Lung (tissue), 12 donors: ENCODE results near the gene TRIM75. TPM values are rescaled to one million over a fixed set of nuclear protein-coding genes. Genes with fewer than 3 reads are reported as not detected.
"Not testable (repeated sequence)": the region's sequence is repeated elsewhere in the genome, so short reads cannot be mapped to it uniquely, and the experiment has no call there.

Experiments used
- ATAC-seq: fragments of 200-7000 bp; cut with Tn5 transposase; one replicate; pipeline ENCODE4 v1.9.1; 2020; ENCODE audit warnings: moderate number of reproducible peaks; ENCODE audit not compliant: insufficient read depth, low FRiP score
- DNase-seq, 3 donors: peaks; one replicate each; pipeline ENCODE4 v3.0.0-alpha.2; 2013 to 2017
- H3K27ac ChIP-seq, 2 donors: one replicate each; pipeline ENCODE4 v1.5.1; 2013; ENCODE audit warnings: mild to moderate bottlenecking in 2 of 2, moderate library complexity in 2 of 2, control low read depth in 1 of 2, inconsistent platforms in 1 of 2, low read depth in 1 of 2, low read length in 1 of 2
- H3K27me3 ChIP-seq, 3 donors: one replicate each; pipeline ENCODE4 v1.5.1; 2013; ENCODE audit warnings: low read length in 2 of 3; ENCODE audit not compliant: control insufficient read depth in 3 of 3, insufficient read depth in 3 of 3
- H3K36me3 ChIP-seq, 4 donors: one replicate each; pipeline ENCODE4 v1.5.1; 2013; ENCODE audit warnings: low read length in 4 of 4, mild to moderate bottlenecking in 1 of 4, moderate library complexity in 1 of 4; ENCODE audit not compliant: control insufficient read depth in 4 of 4, insufficient read depth in 4 of 4
- H3K4me1 ChIP-seq, 5 donors: one replicate each; pipeline ENCODE4 v1.5.1; 2013; ENCODE audit warnings: low read length in 5 of 5, mild to moderate bottlenecking in 2 of 5, moderate library complexity in 1 of 5; ENCODE audit not compliant: control insufficient read depth in 5 of 5, insufficient read depth in 5 of 5
- H3K4me3 ChIP-seq: one replicate; pipeline ENCODE4 v1.5.1; 2013; ENCODE audit warnings: mild to moderate bottlenecking, control low read depth, moderate library complexity
- H3K9ac ChIP-seq, 2 donors: one replicate each; pipeline ENCODE4 v1.5.1; 2013; ENCODE audit warnings: low read length in 2 of 2, control low read depth in 1 of 2; ENCODE audit not compliant: insufficient read depth in 1 of 2
- H3K9me3 ChIP-seq, 4 donors: one replicate each; pipeline ENCODE4 v1.5.1; 2013; ENCODE audit warnings: low read length in 3 of 4, mild to moderate bottlenecking in 1 of 4, moderate library complexity in 1 of 4; ENCODE audit not compliant: control insufficient read depth in 4 of 4, insufficient read depth in 3 of 4
- WGBS, 2 donors: extraction: QIAGEN DNeasy Blood & Tissue Kit; methylation state at CpG; one replicate each; pipeline ENCODE4 v1.1.7; 2013; 5-methylcytosine and 5-hydroxymethylcytosine counted together
- polyA plus RNA-seq, 2 donors: library from polyadenylated mRNA; stranded (reverse); fragments of 200-250 nt; gene quantifications; one replicate each; pipeline ENCODE4 v1.2.1, GENCODE V29; 2013
- total RNA-seq, 2 donors: library from RNA; depleted of rRNA in 1 of 2; stranded (reverse); fragments of >200 nt in 1 of 2; gene quantifications; one replicate each; pipeline ENCODE4 v1.2.1, GENCODE V29; 2014 to 2021
- TF ChIP-seq, protein P1 (sequence below): IDR thresholded peaks from 2 replicates; pipeline ENCODE4 v1.5.1; 2012; ENCODE audit warnings: mild to moderate bottlenecking; ENCODE audit errors: control extremely low read depth, extremely low read depth
- donor health status: control.
- donor health status: control.
- donor health status: Bipolar disorder and iron deficiency.
- donor health status: healthy.
- donor health status: DM: yes; HTN: yes; CAD: no.

The TRIM75 gene
- total and polyA plus RNA-seq, 4 donors: not detected

- ATAC-seq: no peak
- H3K4me1 ChIP-seq: peaks cover 0 to 10% (median 0%) of the 10 kb centered on the region in 5 donors
- no peaks in the 10 kb centered on the region for H3K36me3 ChIP-seq
- no peak for DNase-seq
- no peaks in the 10 kb centered on the region for H3K9me3 ChIP-seq
- H3K4me3 ChIP-seq: no peak overlapping the region
- TF ChIP-seq, protein P1, sequence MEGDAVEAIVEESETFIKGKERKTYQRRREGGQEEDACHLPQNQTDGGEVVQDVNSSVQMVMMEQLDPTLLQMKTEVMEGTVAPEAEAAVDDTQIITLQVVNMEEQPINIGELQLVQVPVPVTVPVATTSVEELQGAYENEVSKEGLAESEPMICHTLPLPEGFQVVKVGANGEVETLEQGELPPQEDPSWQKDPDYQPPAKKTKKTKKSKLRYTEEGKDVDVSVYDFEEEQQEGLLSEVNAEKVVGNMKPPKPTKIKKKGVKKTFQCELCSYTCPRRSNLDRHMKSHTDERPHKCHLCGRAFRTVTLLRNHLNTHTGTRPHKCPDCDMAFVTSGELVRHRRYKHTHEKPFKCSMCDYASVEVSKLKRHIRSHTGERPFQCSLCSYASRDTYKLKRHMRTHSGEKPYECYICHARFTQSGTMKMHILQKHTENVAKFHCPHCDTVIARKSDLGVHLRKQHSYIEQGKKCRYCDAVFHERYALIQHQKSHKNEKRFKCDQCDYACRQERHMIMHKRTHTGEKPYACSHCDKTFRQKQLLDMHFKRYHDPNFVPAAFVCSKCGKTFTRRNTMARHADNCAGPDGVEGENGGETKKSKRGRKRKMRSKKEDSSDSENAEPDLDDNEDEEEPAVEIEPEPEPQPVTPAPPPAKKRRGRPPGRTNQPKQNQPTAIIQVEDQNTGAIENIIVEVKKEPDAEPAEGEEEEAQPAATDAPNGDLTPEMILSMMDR: no peak
- no peak overlapping the region for H3K9ac ChIP-seq
- no peaks in the 10 kb centered on the region for H3K27me3 ChIP-seq
- WGBS, 2 donors: 70 to 80% methylated on average over 1 of the region's 1 CpG
- no peak overlapping the region for H3K27ac ChIP-seq
Observed at GRCh38 chr4:165060938-165061337, 7.3 kb downstream of the TRIM75 start.

DNA sequence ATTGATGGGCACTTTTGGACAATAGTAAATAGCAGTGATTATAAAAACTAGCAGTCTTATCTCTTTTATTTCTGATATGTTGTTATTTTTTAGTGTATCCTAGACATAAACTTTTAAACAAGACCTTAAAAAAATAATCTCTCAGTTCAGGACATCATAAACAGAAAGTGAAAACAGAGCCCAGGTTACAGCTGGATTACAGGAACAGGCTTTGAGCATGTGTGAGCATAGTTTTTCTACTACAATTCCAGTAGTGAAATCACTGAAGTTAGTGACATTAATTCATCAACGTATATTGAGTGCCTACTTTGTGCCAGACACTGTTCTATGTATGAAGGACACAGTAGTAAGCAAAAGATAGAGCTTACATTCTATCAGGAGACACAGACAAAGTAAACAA, 16.9 kb downstream of the TRIM75 start:
- Histone ChIP-seq H3K27ac (no peak overlapping the region), H3K9ac (no peak overlapping the region), H3K4me1 (no peaks in the 10 kb centered on the region), H3K27me3 (no peaks in the 10 kb centered on the region), H3K4me3 (no peak overlapping the region), H3K36me3 (no peaks in the 10 kb centered on the region), H3K9me3 (no peaks in the 10 kb centered on the region)
- DNase-seq (no peak), ATAC-seq (no peak)
- 79 to 89% methylated on average over 1 of the region's 1 CpG for WGBS, 2 donors
- TF ChIP-seq, protein P1: no peak

GRCh38 chr4:165073346-165073745, 19.7 kb downstream of the TRIM75 start:
- WGBS, 2 donors: 69 to 72% methylated on average over 11 of the region's 11 CpGs
- not testable (repeated sequence) for DNase-seq, H3K9ac ChIP-seq

DNA sequence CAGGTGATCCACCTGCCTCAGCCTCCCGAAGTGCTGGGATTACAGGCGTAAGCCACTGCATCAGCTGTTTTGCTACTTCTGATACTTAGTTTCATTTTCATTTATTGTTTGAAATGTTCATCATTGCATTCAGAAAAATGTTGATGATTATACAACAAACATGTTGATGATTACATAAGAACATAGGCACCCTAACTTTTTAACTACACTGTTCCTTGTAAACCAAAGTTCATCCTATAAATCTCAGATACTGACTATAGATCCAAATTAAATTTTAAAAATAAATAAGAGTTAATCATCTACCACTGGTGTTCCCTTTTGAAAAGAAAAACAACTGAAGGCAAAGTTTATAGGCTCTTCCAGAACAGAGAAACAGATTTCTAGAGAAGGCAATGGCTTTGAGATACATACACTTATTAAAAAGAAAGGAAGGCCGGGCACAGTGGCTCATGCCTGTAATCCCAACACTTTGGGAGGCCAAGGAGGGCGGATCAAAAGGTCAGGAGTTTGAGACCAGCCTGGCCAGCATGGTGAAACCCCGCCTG, 23.4 kb downstream of the TRIM75 start:
- peaks cover 0 to 5% (median 0%) of the 10 kb centered on the region in 4 donors for H3K36me3 ChIP-seq

More at GRCh38 chr4:165073346-165073745, 19.7 kb downstream of the TRIM75 start:
- not testable (repeated sequence) for ATAC-seq, H3K36me3 ChIP-seq, H3K27me3 ChIP-seq, H3K4me3 ChIP-seq, H3K27ac ChIP-seq, H3K4me1 ChIP-seq, H3K9me3 ChIP-seq

More for the DNA sequence above, 23.4 kb downstream of the TRIM75 start:
- Histone ChIP-seq H3K27me3 (no peaks in the 10 kb centered on the region), H3K9me3 (no peaks in the 10 kb centered on the region), H3K27ac (no peak overlapping the region), H3K4me1 (no peaks in the 10 kb centered on the region), H3K9ac (no peak overlapping the region), H3K4me3 (no peak overlapping the region)
- ATAC-seq: no peak
- WGBS, 2 donors: 93 to 96% methylated on average over 5 of the region's 5 CpGs
- TF ChIP-seq, protein P1: no peak
- no peak for DNase-seq
